HG02610 (cell line): ENCODE measurements around the gene CYRIA.

ENCODE experiments used
- ATAC-seq: cut with Tn5 transposase; IDR thresholded peaks from one replicate; pipeline ENCODE4 v1.9.1; 2021; ENCODE audit warnings: mild to moderate bottlenecking, moderate library complexity; ENCODE audit not compliant: unreplicated experiment

Gene CYRIA

DNA sequence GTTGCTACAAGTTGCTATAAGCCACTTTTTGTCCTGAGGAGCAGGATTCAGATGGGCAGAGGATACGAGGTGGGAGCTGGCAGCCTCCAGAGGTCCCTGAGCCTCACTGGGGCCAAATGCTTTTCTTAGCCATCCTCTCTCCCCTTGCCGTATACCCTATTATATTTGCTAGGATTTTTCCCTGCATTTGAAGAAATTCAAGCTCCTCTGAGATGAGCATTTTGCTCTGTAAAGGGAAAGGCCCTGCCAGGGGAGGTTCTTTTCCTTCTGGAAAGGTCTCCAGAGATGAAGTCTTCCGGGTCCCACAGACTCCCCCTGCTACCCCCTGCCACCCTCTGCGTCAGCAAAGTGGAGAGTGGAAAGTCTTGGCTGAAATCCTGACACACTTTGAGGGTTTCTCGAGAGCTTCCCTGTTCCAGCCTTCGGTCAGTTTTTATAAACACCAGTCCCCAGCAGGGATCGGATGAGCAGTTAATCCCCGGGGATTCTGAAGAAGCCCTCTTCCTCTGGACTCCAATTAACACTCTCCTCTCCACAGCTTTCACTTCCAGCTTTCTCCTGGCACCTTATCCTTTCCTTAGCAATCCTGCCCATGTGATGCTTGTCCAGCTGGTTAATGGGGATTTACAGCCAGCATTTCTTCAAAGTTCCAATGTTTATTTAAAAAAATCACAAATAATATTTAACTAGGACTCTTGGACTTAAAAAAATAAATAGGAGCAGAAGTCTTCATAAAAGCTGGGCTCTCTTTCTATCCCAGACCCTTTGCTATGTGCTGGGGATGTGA, 13.1 kb downstream of the CYRIA start:
- no peak for ATAC-seq

GRCh38 chr2:16650287-16651249, 15.1 kb downstream of the CYRIA start:
- no peak for ATAC-seq

- ATAC-seq = peak; percentile 24
Observed at GRCh38 chr2:16649353-16650286, 16.0 kb downstream of the CYRIA start.

GRCh38 chr2:16647992-16648617, 17.5 kb downstream of the CYRIA start:
- no peak for ATAC-seq

DNA sequence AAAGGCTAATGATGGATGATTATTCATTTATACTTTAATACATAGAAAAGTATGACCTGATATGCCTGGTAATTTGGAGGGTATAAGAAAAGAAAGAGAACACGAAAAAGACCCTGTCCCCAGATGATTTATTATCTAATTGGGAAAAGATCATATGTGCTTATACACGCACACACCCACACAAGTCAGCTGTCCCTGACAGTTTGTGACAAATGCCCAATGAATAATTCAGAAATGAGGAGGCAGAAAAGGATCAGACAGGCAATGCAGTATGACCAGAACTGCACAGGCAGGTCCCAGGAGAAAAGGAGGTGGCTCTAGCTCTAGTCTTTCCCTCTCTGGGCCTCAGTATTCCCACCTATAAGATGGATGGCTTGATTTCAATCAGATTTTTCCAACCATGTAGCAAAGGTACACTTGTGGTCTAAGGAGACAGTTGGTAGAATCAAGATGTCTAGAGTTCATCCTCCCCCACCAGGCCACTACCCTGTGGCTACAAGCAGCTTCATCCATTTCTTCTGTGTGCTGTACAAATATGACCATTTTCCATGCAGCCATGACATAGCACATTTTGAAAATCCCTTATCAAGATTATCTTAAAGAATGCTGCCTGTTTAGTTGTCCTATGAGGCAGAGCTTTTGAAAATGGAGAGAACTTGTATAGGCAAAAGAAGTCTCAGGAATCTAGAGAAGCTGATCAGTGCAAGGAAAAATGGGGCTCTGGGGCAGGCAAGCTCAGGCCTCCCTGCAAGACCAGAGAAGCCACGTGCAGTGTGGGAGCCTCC, 19.7 kb downstream of the CYRIA start:
- ATAC-seq = no peak

GRCh38 chr2:16645088-16645487, 20.5 kb downstream of the CYRIA start:
- ATAC-seq = no peak

- ATAC-seq = peak; percentile 57
Observed at GRCh38 chr2:16644221-16644925, 21.3 kb downstream of the CYRIA start.

GRCh38 chr2:16643099-16643498, 22.5 kb downstream of the CYRIA start:
- no peak for ATAC-seq

DNA sequence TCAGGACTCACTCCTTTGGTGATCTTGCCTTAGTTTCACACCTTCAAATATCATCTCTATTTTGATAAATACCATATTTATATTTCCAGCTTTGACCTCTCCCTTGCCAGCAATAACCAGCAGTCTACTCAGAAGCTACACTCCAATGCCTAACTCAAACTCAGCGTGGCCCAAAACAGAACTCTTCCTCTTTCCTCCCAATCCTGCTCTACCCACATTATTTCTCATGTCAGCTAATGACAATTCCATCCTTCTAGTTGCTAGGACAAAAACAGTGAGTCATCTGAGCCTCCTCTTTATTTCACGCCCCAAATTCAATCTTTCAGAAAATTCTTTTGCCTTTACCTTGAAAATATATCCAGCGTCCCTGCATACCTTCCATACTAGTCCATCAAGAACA, 23.5 kb downstream of the CYRIA start:
- no peak for ATAC-seq

GRCh38 chr2:16641509-16641908, 24.1 kb downstream of the CYRIA start:
- no peak for ATAC-seq

DNA sequence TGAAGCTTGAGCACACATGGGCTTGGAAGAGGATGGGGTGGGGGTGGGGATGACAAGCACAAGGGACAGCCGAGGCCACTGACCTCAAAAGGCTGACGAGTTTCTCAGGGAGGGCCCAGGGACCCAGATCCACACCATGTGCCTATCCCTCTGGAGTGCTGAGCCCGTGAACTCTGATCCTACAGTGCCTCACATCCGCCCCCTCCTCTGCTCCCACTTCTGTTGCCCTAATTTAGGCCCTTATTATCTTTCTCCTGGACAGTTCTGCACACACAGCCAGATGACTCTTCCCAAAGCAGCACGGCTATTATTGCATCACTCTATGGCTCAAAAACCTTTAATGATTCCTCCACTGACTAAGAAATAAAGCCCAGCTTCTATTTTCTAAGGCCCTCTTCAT, 24.8 kb downstream of the CYRIA start:
- ATAC-seq = no peak

DNA sequence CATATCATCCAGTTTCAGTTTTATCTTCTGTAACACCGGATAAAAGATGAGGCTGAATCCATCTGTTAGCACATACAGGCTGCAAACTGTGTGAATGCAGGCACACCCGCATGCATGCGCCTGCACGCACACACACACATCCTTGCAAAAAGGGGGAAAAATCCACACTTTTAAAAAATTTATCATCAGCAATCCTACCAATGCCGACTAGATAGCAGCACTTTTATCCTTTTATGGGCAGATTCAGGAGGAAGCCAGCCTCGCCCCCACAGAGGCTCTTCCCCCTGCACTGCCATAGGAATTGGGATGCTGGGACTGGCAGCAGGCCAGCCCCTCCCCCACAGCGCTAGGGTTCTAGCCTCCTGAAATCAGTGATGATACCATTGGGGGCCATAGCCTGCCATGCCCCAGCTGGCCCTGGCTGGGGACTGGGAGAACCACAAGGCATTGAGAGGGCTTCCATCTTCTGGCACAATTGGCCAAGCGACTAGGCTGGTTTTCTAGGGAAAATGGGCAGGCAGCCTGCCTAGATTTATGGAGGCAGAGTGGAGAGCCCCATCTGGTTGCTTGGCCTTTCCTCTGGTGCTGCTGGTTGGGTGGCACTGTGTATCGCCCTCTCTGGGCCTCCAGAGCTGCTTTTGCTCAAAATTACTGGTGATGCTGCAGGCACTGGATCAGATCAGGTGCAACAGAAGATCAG, 25.5 kb downstream of the CYRIA start:
- no peak for ATAC-seq

DNA sequence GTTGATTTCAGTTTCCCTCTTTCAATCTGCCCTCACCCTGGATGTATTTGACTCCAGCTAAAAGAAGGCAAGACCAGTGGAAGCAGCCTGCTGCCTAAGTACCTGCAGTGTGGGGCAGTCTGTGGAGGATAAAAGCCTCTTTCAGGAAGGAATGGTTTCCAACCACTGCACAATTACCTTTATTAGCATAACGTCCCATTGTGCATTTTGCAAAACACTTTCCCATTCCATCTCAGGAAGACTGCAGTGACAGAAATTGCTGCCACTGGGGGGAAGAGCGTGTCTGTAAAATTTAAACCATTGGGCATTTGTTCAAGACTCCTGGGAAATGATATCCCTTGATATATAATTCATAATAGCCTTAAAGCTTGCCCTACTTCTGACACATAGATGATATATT, 26.2 kb downstream of the CYRIA start:
- no peak for ATAC-seq

- no peak for ATAC-seq
Observed at GRCh38 chr2:16638946-16639345, 26.7 kb downstream of the CYRIA start.

DNA sequence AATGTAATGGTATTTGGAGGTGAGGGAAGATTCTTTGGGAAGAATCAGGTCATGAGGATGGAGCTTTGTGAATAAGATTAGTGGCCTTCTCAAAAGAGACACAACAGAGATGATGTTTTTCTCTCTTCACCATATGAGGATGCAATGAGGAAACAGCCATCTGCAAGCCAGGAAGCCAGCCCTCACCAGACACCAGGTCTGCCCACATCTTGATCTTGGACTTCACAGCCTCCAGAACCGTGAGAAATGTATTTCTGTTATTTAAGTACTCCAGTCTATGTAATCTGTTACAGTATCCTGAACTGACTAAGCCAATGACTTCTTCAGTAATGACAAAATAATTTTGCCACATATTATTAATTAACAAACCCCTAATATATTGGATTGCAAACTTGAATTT, 28.3 kb downstream of the CYRIA start:
- ATAC-seq = no peak

GRCh38 chr2:16635791-16636699, 29.6 kb downstream of the CYRIA start:
- ATAC-seq = peak; percentile 41
